ENCODE measurements around the gene MEIOSIN.
A peak's percentile ranks its signal among the peaks of the same experiment; 100 is the strongest.

The MEIOSIN gene

GRCh38 chr19:45692187-45693105 lies 40.8 kb upstream of the MEIOSIN start, which contains the start of gene QPCTL (continued):
- TF ChIP-seq YY1 (tag by site-specific recombination; IDR thresholded peaks at IDR 0.05) = no peak; the same call in 1 of the 2 replicates
- peak; percentile 79 for TF ChIP-seq IKZF3 (tag by site-specific recombination; IDR thresholded peaks at IDR 0.05)
- TF ChIP-seq HOXC10 (CRISPR knock-in tag; IDR thresholded peaks at IDR 0.05) = no peak
- TF ChIP-seq ZFP41 (tag by site-specific recombination; IDR thresholded peaks at IDR 0.05; ENCODE audit: borderline replicate concordance) = no peak
- no peak for TF ChIP-seq ZNF530 (tag by site-specific recombination; IDR thresholded peaks at IDR 0.05; ENCODE audit: low read depth)
- TF ChIP-seq ZNF776 (tag by site-specific recombination; IDR thresholded peaks at IDR 0.05; ENCODE audit: borderline replicate concordance) = no peak
- peak; percentile 87 for TF ChIP-seq ZBTB10 (tag by site-specific recombination; IDR thresholded peaks at IDR 0.05)
- 0 out of 2 replicates have a peak, but pooled peaks have one; percentile 12 for TF ChIP-seq ZFHX2 (tag by site-specific recombination; conservative IDR thresholded peaks at IDR 0.05)
- TF ChIP-seq ZNF2 (tag by site-specific recombination; IDR thresholded peaks at IDR 0.05) = no peak
- TF ChIP-seq ZNF488 (tag by site-specific recombination; IDR thresholded peaks at IDR 0.05) = no peak
- TF ChIP-seq ZNF791 (tag by site-specific recombination; IDR thresholded peaks at IDR 0.05) = no peak
- TF ChIP-seq MZF1 (tag by site-specific recombination; IDR thresholded peaks at IDR 0.05; ENCODE audit: borderline replicate concordance) = no peak
- no peak for TF ChIP-seq ZNF785 (tag by site-specific recombination; IDR thresholded peaks at IDR 0.05)
- TF ChIP-seq ZNF645 (tag by site-specific recombination; IDR thresholded peaks at IDR 0.05) = no peak
- TF ChIP-seq ZNF580 (tag by site-specific recombination; IDR thresholded peaks at IDR 0.05) = no peak; the same call in 1 of the 2 replicates
- TF ChIP-seq GLIS1 (tag by site-specific recombination; IDR thresholded peaks at IDR 0.05) = peak; percentile 45
- TF ChIP-seq PBX3 (CRISPR knock-in tag; IDR thresholded peaks at IDR 0.05) = peak; percentile 64; the same call in 1 of the 2 replicates
- TF ChIP-seq, protein P1, sequence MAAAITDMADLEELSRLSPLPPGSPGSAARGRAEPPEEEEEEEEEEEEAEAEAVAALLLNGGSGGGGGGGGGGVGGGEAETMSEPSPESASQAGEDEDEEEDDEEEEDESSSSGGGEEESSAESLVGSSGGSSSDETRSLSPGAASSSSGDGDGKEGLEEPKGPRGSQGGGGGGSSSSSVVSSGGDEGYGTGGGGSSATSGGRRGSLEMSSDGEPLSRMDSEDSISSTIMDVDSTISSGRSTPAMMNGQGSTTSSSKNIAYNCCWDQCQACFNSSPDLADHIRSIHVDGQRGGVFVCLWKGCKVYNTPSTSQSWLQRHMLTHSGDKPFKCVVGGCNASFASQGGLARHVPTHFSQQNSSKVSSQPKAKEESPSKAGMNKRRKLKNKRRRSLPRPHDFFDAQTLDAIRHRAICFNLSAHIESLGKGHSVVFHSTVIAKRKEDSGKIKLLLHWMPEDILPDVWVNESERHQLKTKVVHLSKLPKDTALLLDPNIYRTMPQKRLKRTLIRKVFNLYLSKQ (tag by site-specific recombination; IDR thresholded peaks at IDR 0.05; ENCODE audit: borderline replicate concordance) = no peak
- no peak; the same call in 1 of the 2 replicates for TF ChIP-seq ZBTB6 (tag by site-specific recombination; IDR thresholded peaks at IDR 0.05)
- no peak for TF ChIP-seq ZNF146 (tag by site-specific recombination; IDR thresholded peaks at IDR 0.05)
- no peak for TF ChIP-seq ZNF132 (tag by site-specific recombination; IDR thresholded peaks at IDR 0.05; ENCODE audit: borderline replicate concordance)
- TF ChIP-seq ZNF707 (tag by site-specific recombination; IDR thresholded peaks at IDR 0.05) = no peak
- no peak for TF ChIP-seq ZSCAN23 (tag by site-specific recombination; IDR thresholded peaks at IDR 0.05)
- TF ChIP-seq ZBTB17 (tag by site-specific recombination; IDR thresholded peaks at IDR 0.05) = peak; percentile 89
- 0 out of 2 replicates have a peak, but pooled peaks have one; percentile 18 for TF ChIP-seq ZNF10 (tag by site-specific recombination; IDR thresholded peaks at IDR 0.05)
- peak; percentile 75 for TF ChIP-seq KLF8 (tag by site-specific recombination; IDR thresholded peaks at IDR 0.05)
- no peak for TF ChIP-seq ZNF174 (tag by site-specific recombination; IDR thresholded peaks at IDR 0.05)
- TF ChIP-seq ZSCAN30 (tag by site-specific recombination; IDR thresholded peaks at IDR 0.05) = peak; percentile 82
- no peak for TF ChIP-seq ZBTB7A (tag by site-specific recombination; IDR thresholded peaks at IDR 0.05; ENCODE audit: low read depth)
- peak; percentile 82 for TF ChIP-seq ZNF660 (tag by site-specific recombination; IDR thresholded peaks at IDR 0.05)
